Activated CD4-positive, alpha-beta T cell treated with anti-CD3 and anti-CD28 coated beads, Interleukin-2, amount 50 U/mL, for 1 hour (primary cell): ENCODE data around the gene CLCA4.

Experiments used
- DNase-seq: peaks from one replicate; pipeline ENCODE4 v3.0.0-alpha.2; 2020

CLCA4 gene

GRCh38 chr1:86546787-86547221, at the start of gene CLCA4:
Gene CLCA4, plus strand, starts transcription at chr1:86547078. Its CDS starts 42 bp downstream, at chr1:86547120.
- DNase-seq: no peak

- no peak for DNase-seq
Observed at GRCh38 chr1:86498281-86498680, 48.6 kb upstream of the CLCA4 start.

- DNase-seq: no peak
Observed at GRCh38 chr1:86499987-86500593, 46.8 kb upstream of the CLCA4 start.

GRCh38 chr1:86500714-86501113, 46.2 kb upstream of the CLCA4 start:
- no peak for DNase-seq

- DNase-seq: peak; percentile 37
Observed at GRCh38 chr1:86502125-86502646, 44.7 kb upstream of the CLCA4 start.

GRCh38 chr1:86502721-86503405, 44.0 kb upstream of the CLCA4 start:
- DNase-seq: no peak

GRCh38 chr1:86503406-86504136, 43.3 kb upstream of the CLCA4 start:
- DNase-seq: no peak

- DNase-seq: no peak
Observed at GRCh38 chr1:86504137-86504479, 42.8 kb upstream of the CLCA4 start.

GRCh38 chr1:86504895-86505563, 41.8 kb upstream of the CLCA4 start:
- no peak for DNase-seq

- DNase-seq: no peak
Observed at GRCh38 chr1:86505564-86505902, 41.3 kb upstream of the CLCA4 start.

GRCh38 chr1:86507935-86508582, 38.8 kb upstream of the CLCA4 start:
- DNase-seq: no peak

GRCh38 chr1:86508583-86508969, 38.3 kb upstream of the CLCA4 start:
- DNase-seq: no peak

- no peak for DNase-seq
Observed at GRCh38 chr1:86515597-86515996, 31.3 kb upstream of the CLCA4 start.

- no peak for DNase-seq
Observed at GRCh38 chr1:86516335-86516734, 30.5 kb upstream of the CLCA4 start.

- no peak for DNase-seq
Observed at GRCh38 chr1:86517336-86517735, 29.5 kb upstream of the CLCA4 start.

GRCh38 chr1:86520789-86521521, 25.9 kb upstream of the CLCA4 start:
- no peak for DNase-seq

GRCh38 chr1:86521522-86521891, 25.4 kb upstream of the CLCA4 start:
- DNase-seq: no peak

GRCh38 chr1:86522240-86522639, 24.6 kb upstream of the CLCA4 start:
- DNase-seq: no peak

- no peak for DNase-seq
Observed at GRCh38 chr1:86523670-86524354, 23.1 kb upstream of the CLCA4 start.

- DNase-seq: no peak
Observed at GRCh38 chr1:86527306-86527705, 19.6 kb upstream of the CLCA4 start.

GRCh38 chr1:86530211-86530845, 16.6 kb upstream of the CLCA4 start:
- DNase-seq: no peak
